ENCODE results near the gene AKAP7.

Gene AKAP7

GRCh38 chr6:131197716-131198115 is 62.4 kb downstream of the AKAP7 start:
- peak; percentile 42 for FAIRE-seq
- DNase-seq (ENCODE audit: insufficient read length, low spot score) = no peak

- FAIRE-seq (peak; percentile 95), DNase-seq (ENCODE audit: insufficient read length, low spot score) (peak; percentile 66)
Measured at GRCh38 chr6:131199568-131200272, 64.5 kb downstream of the AKAP7 start.

- no peak for DNase-seq (ENCODE audit: insufficient read length, low spot score)
Measured at GRCh38 chr6:131205481-131206244, 70.4 kb downstream of the AKAP7 start.

GRCh38 chr6:131206463-131207251 is 71.4 kb downstream of the AKAP7 start:
- FAIRE-seq = no peak
- no peak for DNase-seq (ENCODE audit: insufficient read length, low spot score)

More at GRCh38 chr6:131205481-131206244, 70.4 kb downstream of the AKAP7 start:
- no peak for FAIRE-seq

- no peak for DNase-seq (ENCODE audit: insufficient read length, low spot score)
- no peak for FAIRE-seq
Measured at GRCh38 chr6:131208787-131209186, 73.5 kb downstream of the AKAP7 start.

- no peak for FAIRE-seq
Measured at GRCh38 chr6:131210469-131210868, 75.2 kb downstream of the AKAP7 start.

GRCh38 chr6:131212024-131212423 is 76.8 kb downstream of the AKAP7 start:
- FAIRE-seq (no peak), DNase-seq (ENCODE audit: insufficient read length, low spot score) (no peak)

More at GRCh38 chr6:131210469-131210868, 75.2 kb downstream of the AKAP7 start:
- no peak for DNase-seq (ENCODE audit: insufficient read length, low spot score)

- DNase-seq (ENCODE audit: insufficient read length, low spot score) (no peak), FAIRE-seq (no peak)
Measured at GRCh38 chr6:131212913-131213312, 77.6 kb downstream of the AKAP7 start.

- no peak for FAIRE-seq
- no peak for DNase-seq (ENCODE audit: insufficient read length, low spot score)
Measured at GRCh38 chr6:131213501-131213990, 78.3 kb downstream of the AKAP7 start.

- FAIRE-seq = no peak
- no peak for DNase-seq (ENCODE audit: insufficient read length, low spot score)
Measured at GRCh38 chr6:131215219-131215618, 80.0 kb downstream of the AKAP7 start.

- DNase-seq (ENCODE audit: insufficient read length, low spot score) (no peak), FAIRE-seq (no peak)
Measured at GRCh38 chr6:131216246-131216645, 81.0 kb downstream of the AKAP7 start.

- FAIRE-seq (no peak), DNase-seq (ENCODE audit: insufficient read length, low spot score) (no peak)
Measured at GRCh38 chr6:131222773-131223172, 87.5 kb downstream of the AKAP7 start.

- DNase-seq (ENCODE audit: insufficient read length, low spot score) = no peak
- no peak for FAIRE-seq
Measured at GRCh38 chr6:131223416-131223815, 88.1 kb downstream of the AKAP7 start.

- no peak for FAIRE-seq
Measured at GRCh38 chr6:131225127-131225526, 89.9 kb downstream of the AKAP7 start.

GRCh38 chr6:131225959-131226358 is 90.7 kb downstream of the AKAP7 start:
- FAIRE-seq (no peak), DNase-seq (ENCODE audit: insufficient read length, low spot score) (no peak)

More at GRCh38 chr6:131225127-131225526, 89.9 kb downstream of the AKAP7 start:
- no peak for DNase-seq (ENCODE audit: insufficient read length, low spot score)

GRCh38 chr6:131226459-131227157 is 91.3 kb downstream of the AKAP7 start:
- FAIRE-seq = no peak
- no peak for DNase-seq (ENCODE audit: insufficient read length, low spot score)

- no peak for DNase-seq (ENCODE audit: insufficient read length, low spot score)
- no peak for FAIRE-seq
Measured at GRCh38 chr6:131227158-131227543, 91.9 kb downstream of the AKAP7 start.

GRCh38 chr6:131231103-131231502 is 95.8 kb downstream of the AKAP7 start:
- DNase-seq (ENCODE audit: insufficient read length, low spot score) (no peak), FAIRE-seq (no peak)

GRCh38 chr6:131231891-131232290 is 96.6 kb downstream of the AKAP7 start:
- FAIRE-seq (no peak), DNase-seq (ENCODE audit: insufficient read length, low spot score) (no peak)

GRCh38 chr6:131244942-131245341 is 109.7 kb downstream of the AKAP7 start:
- DNase-seq (ENCODE audit: insufficient read length, low spot score) (no peak), FAIRE-seq (no peak)

Measured in GM19239 (cell line).